T-helper 22 cell (primary cell): ENCODE measurements around the gene FYN.
A peak's percentile ranks its signal among the peaks of the same experiment; 100 is the strongest.
"Not testable (repeated sequence)": the region's sequence is repeated elsewhere in the genome, so short reads cannot be mapped to it uniquely, and the experiment has no call there.

Experiments used
- DNase-seq: peaks from one replicate; pipeline ENCODE4 v3.0.0-alpha.2; 2020; ENCODE audit warnings: low read depth

FYN gene

GRCh38 chr6:111850295-111850937 is 22.8 kb downstream of the FYN start:
- no peak for DNase-seq

GRCh38 chr6:111849298-111849697 is 24.0 kb downstream of the FYN start:
- DNase-seq, result no peak

DNA sequence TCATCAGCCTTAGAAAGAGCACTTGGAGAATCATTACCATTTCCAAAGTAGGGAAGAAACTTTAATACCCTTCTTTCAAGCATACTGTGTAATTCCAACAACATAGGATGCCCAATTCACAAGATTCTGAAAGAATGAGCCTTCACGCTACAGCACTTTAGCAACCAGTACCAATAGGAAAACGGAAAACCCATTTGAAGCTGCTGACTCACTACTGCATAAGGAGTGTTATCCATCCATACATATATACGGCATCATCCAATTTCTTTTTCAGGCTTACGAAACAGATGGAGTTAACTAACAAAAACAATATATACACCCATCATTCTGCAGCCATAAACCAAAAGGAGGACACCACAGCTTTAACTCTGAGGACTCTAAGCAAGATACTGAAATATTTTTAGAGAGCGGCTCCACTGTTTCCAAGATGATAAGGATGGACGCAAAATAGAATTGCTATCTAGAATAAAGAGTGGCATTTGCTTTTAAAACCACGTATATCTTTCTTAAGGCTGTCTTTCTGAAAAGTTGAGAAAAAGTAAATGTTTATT is 24.9 kb downstream of the FYN start:
- DNase-seq, result no peak

GRCh38 chr6:111846492-111847409 is 26.5 kb downstream of the FYN start:
- no peak for DNase-seq

DNA sequence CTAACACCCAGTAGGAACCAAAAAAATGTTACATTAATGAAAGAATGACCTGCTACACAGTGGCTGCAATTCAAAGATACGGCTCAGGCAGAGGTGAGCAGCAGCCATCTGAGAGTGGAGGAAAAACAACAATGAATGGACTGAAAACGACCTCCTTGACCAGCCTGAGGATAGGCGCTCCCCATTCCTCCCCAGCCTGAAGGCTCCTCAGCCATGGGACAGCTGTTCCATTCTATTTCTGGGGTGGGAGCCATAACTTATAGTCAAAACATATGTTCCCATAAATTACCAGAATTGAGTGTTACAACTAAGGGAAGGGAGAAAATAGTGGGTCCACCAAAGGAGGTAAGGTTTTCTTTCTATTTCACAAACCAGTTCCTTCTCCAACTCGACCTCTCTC is 27.2 kb downstream of the FYN start:
- DNase-seq, result no peak

DNA sequence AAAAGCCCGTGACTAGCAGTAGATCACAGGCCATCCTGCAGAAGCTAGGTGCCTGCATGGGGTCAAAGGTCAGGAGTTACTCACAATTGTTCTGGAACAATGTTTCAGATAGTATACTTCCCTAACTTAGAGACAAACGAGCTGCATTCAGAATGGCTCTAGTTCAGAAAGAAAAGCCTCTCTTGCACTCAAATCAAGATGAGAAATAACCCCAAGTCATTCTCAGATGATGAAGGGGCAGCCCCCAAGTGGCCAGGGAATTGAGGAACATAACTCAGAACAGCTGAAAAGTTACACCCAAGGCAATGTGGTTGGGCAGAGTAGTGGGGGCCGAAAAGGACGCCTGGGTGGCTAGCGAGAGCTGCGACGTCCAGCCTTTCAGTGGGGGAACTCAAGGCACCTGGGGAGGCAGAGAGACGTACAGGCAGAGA is 27.8 kb downstream of the FYN start:
- DNase-seq, result no peak

- DNase-seq, result no peak
These were observed 28.3 kb downstream of the FYN start for GRCh38 chr6:111844921-111845320.

GRCh38 chr6:111844376-111844775 is 28.9 kb downstream of the FYN start:
- DNase-seq, result no peak

GRCh38 chr6:111843347-111844147 is 29.7 kb downstream of the FYN start:
- DNase-seq, result peak; percentile 60

DNA sequence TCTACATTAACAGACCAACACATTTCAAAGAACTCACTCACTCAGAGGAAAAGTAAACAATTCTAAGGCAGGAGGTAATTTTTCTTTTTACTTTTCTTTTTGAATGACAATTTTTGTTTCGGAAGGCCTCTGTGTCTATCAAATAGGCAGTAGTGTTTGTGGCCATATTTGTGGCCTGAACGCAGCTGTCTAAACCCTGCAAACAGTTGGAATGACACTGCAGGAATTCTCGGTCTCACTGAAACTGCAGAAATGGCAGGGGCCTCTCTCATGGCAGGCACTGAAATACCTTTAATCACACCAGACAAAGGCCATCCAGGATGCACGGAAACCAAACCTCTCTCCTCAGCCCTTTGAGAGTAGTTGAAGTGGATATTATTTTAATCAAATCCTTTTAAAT is 30.4 kb downstream of the FYN start:
- no peak for DNase-seq

GRCh38 chr6:111842271-111842822 is 30.9 kb downstream of the FYN start:
- no peak for DNase-seq

DNA sequence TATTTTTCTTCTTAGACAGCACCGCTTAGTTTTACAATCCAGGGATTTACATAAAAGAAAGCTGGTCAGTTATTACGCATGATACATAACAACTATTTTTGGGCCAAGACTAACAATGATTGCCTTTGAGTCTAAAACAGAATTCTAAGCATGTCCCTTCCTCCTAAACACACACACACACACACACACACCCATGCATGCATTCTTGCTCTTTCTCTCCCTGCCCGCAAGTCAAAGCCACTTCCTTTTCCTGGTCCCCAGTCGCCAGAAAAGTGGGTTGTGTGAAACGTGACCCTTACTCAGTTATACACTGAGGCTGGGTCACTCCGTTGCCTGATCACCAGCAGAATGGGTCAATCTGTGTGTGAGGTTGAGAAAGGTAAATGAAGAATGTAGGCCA is 31.4 kb downstream of the FYN start:
- DNase-seq, result peak; percentile 32

GRCh38 chr6:111840803-111841202 is 32.4 kb downstream of the FYN start:
- DNase-seq, result no peak

DNA sequence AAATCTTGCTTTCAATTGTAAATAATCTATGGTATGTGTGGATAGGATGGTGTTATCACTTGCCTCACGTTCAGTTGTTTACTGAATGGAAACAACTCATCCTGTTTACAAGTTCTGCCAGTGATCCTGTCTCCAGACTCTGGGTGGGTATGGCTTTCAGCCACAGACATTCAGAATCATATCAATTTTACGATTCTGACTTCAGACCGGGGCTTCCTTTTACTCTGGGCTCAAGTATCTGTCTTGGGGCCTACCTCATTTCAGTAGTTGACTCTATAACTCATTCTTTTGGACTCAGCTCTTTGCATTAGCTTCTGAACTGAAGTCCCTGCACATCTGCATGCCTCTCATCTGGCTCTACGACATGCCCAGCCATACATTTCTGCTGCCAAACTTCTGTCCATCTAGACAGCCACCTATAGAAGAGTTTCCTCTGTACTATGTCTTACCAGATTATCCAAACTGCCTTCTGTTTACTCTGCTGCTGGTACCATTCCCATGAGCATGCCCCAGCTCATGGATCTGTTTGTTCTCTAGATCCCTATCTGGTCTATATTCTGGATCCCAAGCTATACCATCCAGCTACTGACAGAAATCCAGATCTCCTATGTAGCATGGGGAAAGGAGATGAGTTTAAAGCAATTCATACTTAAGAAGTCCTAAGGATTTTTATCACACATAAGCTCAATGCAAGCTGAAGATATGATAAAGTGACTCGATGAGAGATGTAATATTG is 34.3 kb downstream of the FYN start:
- no peak for DNase-seq

- no peak for DNase-seq
These were observed 35.4 kb downstream of the FYN start for GRCh38 chr6:111837641-111838500.

DNA sequence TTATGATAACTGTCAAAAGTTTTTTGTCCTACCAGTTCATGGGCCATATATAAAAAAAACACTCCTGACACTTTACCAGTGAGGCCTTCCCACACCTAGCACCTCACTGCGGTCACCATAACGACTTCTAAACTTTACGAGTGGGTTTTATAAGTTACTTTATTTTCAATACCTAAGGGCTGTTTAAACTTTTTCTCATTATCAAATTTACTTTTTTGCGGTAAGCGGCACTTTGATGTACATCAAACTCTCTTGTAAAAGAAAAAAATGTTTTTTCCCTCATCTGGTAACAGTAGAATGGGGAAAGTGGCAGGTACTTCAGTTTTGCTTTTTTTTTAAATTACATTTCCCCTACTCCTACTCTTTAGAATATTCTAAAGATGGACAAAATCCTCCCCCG is 36.2 kb downstream of the FYN start:
- DNase-seq, result peak; percentile 23

GRCh38 chr6:111835807-111836206 is 37.4 kb downstream of the FYN start:
- no peak for DNase-seq

GRCh38 chr6:111835398-111835797 is 37.9 kb downstream of the FYN start:
- DNase-seq, result not testable (repeated sequence)

DNA sequence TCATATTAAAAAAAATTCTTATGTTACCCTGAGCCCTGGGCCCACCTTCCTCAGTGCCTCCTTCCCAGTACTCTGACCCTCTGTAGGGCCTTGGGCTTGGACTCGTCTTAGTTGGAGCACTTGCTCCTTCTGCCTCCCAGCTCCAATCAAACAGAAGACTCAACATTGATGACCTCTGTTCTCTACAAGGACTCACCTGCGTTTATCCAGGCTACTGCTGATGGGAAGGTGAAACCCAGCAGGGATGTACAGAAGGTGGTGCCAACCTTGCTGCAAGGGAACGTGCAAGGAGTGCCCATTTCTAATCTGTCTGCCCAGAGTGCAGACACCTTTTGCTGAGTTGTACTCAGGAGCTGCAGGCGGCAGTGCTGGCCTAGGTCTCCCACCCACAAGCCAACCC is 38.9 kb downstream of the FYN start:
- no peak for DNase-seq

GRCh38 chr6:111832833-111833418 is 40.3 kb downstream of the FYN start:
- DNase-seq, result no peak
